H1 (cell line): ENCODE results near the gene NID2. TPM values are rescaled to one million over a fixed set of nuclear protein-coding genes. Genes with fewer than 3 reads are reported as not detected.

Source experiments
- CTCF ChIA-PET: fragments of 300-600 bp; sonication (Branson Sonifier 250); formaldehyde crosslinking; loops from one replicate; lab custom pipeline; 2021; ENCODE audit not compliant: partially characterized antibody; lab: Charles Lee
- POLR2A ChIA-PET: fragments of 300-600 bp; sonication (Branson Sonifier 250); formaldehyde crosslinking; loops from one replicate; lab custom pipeline; 2021; ENCODE audit warnings: inconsistent platforms; ENCODE audit not compliant: partially characterized antibody; lab: Charles Lee
- DNase-seq, 2 experiments: peaks; one replicate each; pipeline versions ENCODE4 v3.0.0 to v3.0.0-alpha.2; 2010 to 2022; ENCODE audit warnings: low spot score in 2 of 2, low read depth in 1 of 2, mixed read lengths in 1 of 2
- FAIRE-seq: peaks from 2 replicates; lab custom pipeline; 2011; peaks lifted over from hg19 to GRCh38; lab: Jason Lieb, UNC
- H2AFZ ChIP-seq: 2 replicates; pipeline ENCODE4 v1.8.1; 2012; ENCODE audit warnings: low read length, inconsistent platforms
- H2AK5ac ChIP-seq: 2 replicates; pipeline ENCODE4 v1.6.1; 2013; ENCODE audit warnings: low read depth, low read length
- H2BK120ac ChIP-seq: replicated peaks from 2 replicates; pipeline ENCODE3; 2013; ENCODE audit warnings: low read depth, low read length, inconsistent platforms
- H2BK12ac ChIP-seq: 2 replicates; pipeline ENCODE4 v1.6.1; 2013; ENCODE audit warnings: low read depth, low read length
- H2BK15ac ChIP-seq: 2 replicates; pipeline ENCODE4 v1.6.1; 2013; ENCODE audit warnings: low read length
- H2BK20ac ChIP-seq: 2 replicates; pipeline ENCODE4 v1.6.1; 2013; ENCODE audit warnings: low read length
- H2BK5ac ChIP-seq: 2 replicates; pipeline ENCODE4 v1.6.1; 2013; ENCODE audit warnings: low read depth, low read length
- H3K14ac ChIP-seq: 2 replicates; pipeline ENCODE4 v1.6.1; 2013; ENCODE audit warnings: inconsistent platforms; ENCODE audit not compliant: insufficient read length
- H3K18ac ChIP-seq: 2 replicates; pipeline ENCODE4 v1.6.1; 2013; ENCODE audit warnings: low read length; ENCODE audit errors: extremely low read depth
- H3K23ac ChIP-seq: 2 replicates; pipeline ENCODE4 v1.6.1; 2013; ENCODE audit warnings: inconsistent platforms; ENCODE audit not compliant: insufficient read length
- H3K23me2 ChIP-seq: 2 replicates; pipeline ENCODE4 v1.6.1; 2013; ENCODE audit warnings: low read depth, low read length
- H3K27ac ChIP-seq: 2 replicates; pipeline ENCODE4 v1.6.1; 2011; ENCODE audit warnings: low read depth, low read length, inconsistent platforms
- H3K27me3 ChIP-seq, 4 experiments: replicated peaks in 1 of 4; 1 replicate in 1 of 4; 2 replicates in 3 of 4; pipeline versions ENCODE4 v1.6.1 to v1.8.1; 2011 to 2013; ENCODE audit warnings: low read length in 3 of 4, mild to moderate bottlenecking in 3 of 4, inconsistent platforms in 2 of 4, mixed read lengths in 2 of 4, moderate library complexity in 1 of 4; ENCODE audit not compliant: control insufficient read depth in 3 of 4, insufficient read depth in 3 of 4; ENCODE audit errors: extremely low read depth in 1 of 4
- H3K36me3 ChIP-seq, 4 experiments: 2 replicates each; pipeline versions ENCODE4 v1.6.1 to v1.8.1; 2011 to 2013; ENCODE audit warnings: mild to moderate bottlenecking in 4 of 4, low read length in 3 of 4, moderate library complexity in 2 of 4, control low read depth in 1 of 4, inconsistent platforms in 1 of 4; ENCODE audit not compliant: insufficient read depth in 4 of 4, control insufficient read depth in 2 of 4
- H3K4ac ChIP-seq: replicated peaks from 2 replicates; pipeline ENCODE3; 2013; ENCODE audit warnings: low read length, low read depth, mixed read lengths, inconsistent platforms; ENCODE audit not compliant: insufficient read length
- H3K4me1 ChIP-seq, 4 experiments: replicated peaks in 1 of 4; 1 replicate in 1 of 4; 2 replicates in 3 of 4; pipeline versions ENCODE4 v1.6.1 to v1.8.1; 2011 to 2013; ENCODE audit warnings: low read length in 3 of 4, inconsistent platforms in 2 of 4, mixed read lengths in 1 of 4; ENCODE audit not compliant: insufficient read depth in 4 of 4, control insufficient read depth in 3 of 4
- H3K4me2 ChIP-seq, 2 experiments: 2 replicates each; pipeline versions ENCODE4 v1.6.1 to v1.8.1; 2011 to 2013; ENCODE audit warnings: low read depth in 2 of 2, low read length in 2 of 2, control low read depth in 1 of 2, inconsistent platforms in 1 of 2, mild to moderate bottlenecking in 1 of 2; ENCODE audit not compliant: insufficient read depth in 1 of 2
- H3K4me3 ChIP-seq, 4 experiments: fragments of 200-600, 300-600 bp in 1 of 4; sonication (generic), shearing (Covaris generic), sonication (Bioruptor Twin) in 1 of 4; 2 replicates each; pipeline versions ENCODE4 v1.5.1 to v1.8.1; 2011 to 2016; ENCODE audit warnings: low read length in 4 of 4, low read depth in 3 of 4, control low read depth in 2 of 4, inconsistent platforms in 2 of 4, mild to moderate bottlenecking in 2 of 4, mixed read lengths in 1 of 4, moderate library complexity in 1 of 4; ENCODE audit not compliant: insufficient read depth in 2 of 4; ENCODE audit errors: extremely low read depth in 1 of 4
- H3K56ac ChIP-seq: replicated peaks from 2 replicates; pipeline ENCODE3; 2013; ENCODE audit warnings: low read depth, mild to moderate bottlenecking, mixed read lengths, low read length, inconsistent platforms; ENCODE audit not compliant: insufficient read length
- H3K79me1 ChIP-seq: 2 replicates; pipeline ENCODE4 v1.6.1; 2013; ENCODE audit warnings: low read depth, low read length, control low read depth
- H3K79me2 ChIP-seq, 2 experiments: 2 replicates each; pipeline versions ENCODE4 v1.6.1 to v1.8.1; 2012 to 2013; ENCODE audit warnings: low read length in 2 of 2, mild to moderate bottlenecking in 2 of 2, inconsistent platforms in 1 of 2; ENCODE audit not compliant: insufficient read depth in 2 of 2, control insufficient read depth in 1 of 2
- H3K9ac ChIP-seq, 4 experiments: replicated peaks in 1 of 4; 1 replicate in 1 of 4; 2 replicates in 3 of 4; pipeline versions ENCODE4 v1.6.1 to v1.8.1; 2011 to 2013; ENCODE audit warnings: low read depth in 3 of 4, low read length in 3 of 4, control low read depth in 2 of 4, mild to moderate bottlenecking in 2 of 4, moderate library complexity in 2 of 4, inconsistent platforms in 1 of 4; ENCODE audit errors: extremely low read depth in 1 of 4
- H3K9me3 ChIP-seq, 2 experiments: 2 replicates each; pipeline versions ENCODE4 v1.6.1 to v1.8.1; 2012 to 2013; ENCODE audit warnings: mild to moderate bottlenecking in 2 of 2, moderate library complexity in 2 of 2, control low read depth in 1 of 2, inconsistent platforms in 1 of 2, low read depth in 1 of 2, low read length in 1 of 2, mixed read lengths in 1 of 2; ENCODE audit not compliant: insufficient read depth in 2 of 2
- H4K20me1 ChIP-seq, 2 experiments: replicated peaks in 1 of 2; 2 replicates each; pipeline versions ENCODE3 to v1.8.1; 2011 to 2013; ENCODE audit warnings: inconsistent platforms in 2 of 2, low read length in 2 of 2, mild to moderate bottlenecking in 1 of 2; ENCODE audit not compliant: insufficient read depth in 2 of 2, control insufficient read depth in 1 of 2
- H4K5ac ChIP-seq: 2 replicates; pipeline ENCODE4 v1.6.1; 2013; ENCODE audit warnings: low read length, low read depth, mixed read lengths, inconsistent platforms; ENCODE audit not compliant: insufficient read length
- H4K8ac ChIP-seq: 2 replicates; pipeline ENCODE4 v1.8.0; 2013; ENCODE audit warnings: mild to moderate bottlenecking, moderate library complexity, low read length, inconsistent platforms; ENCODE audit not compliant: insufficient read depth; ENCODE audit errors: extremely low read depth
- H4K91ac ChIP-seq: replicated peaks from 2 replicates; pipeline ENCODE3; 2013; ENCODE audit warnings: low read length, mixed read lengths, inconsistent platforms; ENCODE audit not compliant: insufficient read length
- PHF8 ChIP-seq: fragments of 200-600 bp; sonication (generic); conservative IDR thresholded peaks from 2 replicates; pipeline ENCODE4 v1.7.1; 2012; ENCODE audit warnings: low read depth, mild to moderate bottlenecking, inconsistent platforms, low read length, moderate library complexity
- WGBS, 2 experiments: shearing (Covaris generic) in 1 of 2; methylation state at CpG; one replicate each; pipeline versions ENCODE4 v1.1.6 to v1.1.7; 2013 to 2015; ENCODE audit warnings: low lambda C conversion rate in 2 of 2, mixed read lengths in 2 of 2, inconsistent platforms in 1 of 2, low coverage in 1 of 2, missing lambda C conversion rate in 1 of 2; ENCODE audit not compliant: insufficient replicate concordance in 2 of 2, insufficient coverage in 1 of 2, insufficient read length in 1 of 2; ENCODE audit errors: extremely low coverage in 1 of 2, missing lambda C conversion rate in 1 of 2; 5-methylcytosine and 5-hydroxymethylcytosine counted together
- polyA plus RNA-seq, 7 experiments: library from polyadenylated mRNA; depleted of rRNA in 3 of 7; stranded (reverse) in 5 of 7; unstranded in 2 of 7; fragments of >200 nt in 5 of 7; fragments of 200-250 nt in 2 of 7; gene quantifications; 1 replicate in 5 of 7; 2 replicates in 1 of 7; 4 replicates in 1 of 7; pipeline versions ENCODE4 v1.2.1 to v1.2.3, GENCODE V29; 2011 to 2013; ENCODE audit warnings: missing spikeins in 2 of 7, mixed read lengths in 2 of 7
- total RNA-seq: library from RNA; stranded (reverse); fragmentation: NEBNext Ultra II Directional; extraction: Animal tissue kit (Norgen Biotek cat#: 25700); gene quantifications from 2 replicates; pipeline ENCODE4 v1.2.1, GENCODE V29; 2021
- TF ChIP-seq, protein P1 (sequence below): IDR thresholded peaks from 2 replicates; pipeline ENCODE4 v1.6.1; 2012; ENCODE audit warnings: inconsistent platforms

Gene NID2
- total and polyA plus RNA-seq, 2 of the 8 experiments (the other 6 are each of a cell fraction or from before 2014, with no cell fraction given): 6.1 to 12.6 TPM

DNA sequence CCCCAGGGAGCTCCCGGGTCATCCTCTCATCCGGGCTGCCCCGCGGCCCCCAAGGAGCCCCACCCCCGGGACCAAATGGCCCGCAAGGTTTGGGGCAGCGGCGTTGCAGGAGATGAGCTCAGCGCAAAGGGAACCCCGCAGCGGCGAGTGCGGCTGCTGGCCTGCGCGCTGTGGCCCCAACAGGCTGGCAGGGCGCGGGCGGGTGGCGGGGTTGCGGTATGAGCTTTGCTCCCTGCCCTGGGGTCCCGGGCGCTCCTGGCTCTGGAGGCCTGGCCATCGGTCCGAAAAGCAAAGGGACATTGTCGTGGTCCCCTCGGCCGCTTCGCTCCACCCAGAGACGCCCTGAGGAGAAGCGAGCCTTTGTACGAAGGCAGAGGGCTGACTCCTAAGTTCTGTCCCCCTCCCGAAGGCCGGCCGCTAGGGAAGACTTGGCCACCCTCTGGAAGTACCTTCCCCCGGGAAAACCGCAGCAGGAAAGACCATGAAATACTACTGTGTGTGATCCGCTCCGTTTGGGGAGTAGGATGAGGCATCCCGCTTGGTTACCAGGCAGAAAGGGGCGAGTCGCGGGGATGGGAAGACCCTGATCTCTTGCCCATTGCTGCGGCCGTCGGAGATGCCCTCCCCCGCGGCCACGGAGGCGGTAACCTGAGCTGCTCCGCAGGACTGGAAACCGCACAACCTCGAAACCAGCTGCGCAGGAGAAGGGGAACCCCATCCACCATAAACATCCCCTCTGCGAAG is 620 bp upstream of the NID2 start:
- no peak overlapping the region for H4K5ac ChIP-seq
- no peak overlapping the region for H2AK5ac ChIP-seq
- H2BK15ac ChIP-seq: 0 out of 2 replicates have a peak overlapping the region, but pooled peaks have one; percentile 0
- ChIA-PET CTCF (interaction anchor here (0.8 to 6.2 kb wide), 13 partner anchors 12 to 102 kb away, joined by 3 to 135 read pairs (median 6); no protein-coding TSS in a partner anchor), POLR2A (interaction anchor here (0.6 to 2.5 kb wide), 9 partner anchors 12 to 429 kb away, joined by 3 to 6 read pairs (median 4); no protein-coding TSS in a partner anchor)
- H3K79me2 ChIP-seq: no peaks in the 10 kb centered on the region
- peak overlapping the region; percentile 47 to 84 (median 76) for H3K4me3 ChIP-seq
- H3K27ac ChIP-seq: no peak overlapping the region
- peak overlapping the region; percentile 76 for H2AFZ ChIP-seq
- peak overlapping the region in 3 of 4 experiments; percentile 39 to 53 (median 49); a peak in 6 of 7 replicates for H3K9ac ChIP-seq
- H4K20me1 ChIP-seq: peaks cover 0 to 2% of the 10 kb centered on the region in 2 experiments
- no peak overlapping the region for H2BK120ac ChIP-seq
- FAIRE-seq (no peak), DNase-seq (peak in 1 of 2 experiments; percentile 81)
- no peak overlapping the region for H3K14ac ChIP-seq
- peak overlapping the region; percentile 84 to 99 for H3K4me2 ChIP-seq
- H3K36me3 ChIP-seq: 0 out of 8 replicates have a peak, but pooled peaks cover 0 to under 1% (median 0%) of the 10 kb centered on the region in 4 experiments
- no peak overlapping the region for H2BK5ac ChIP-seq
- no peak overlapping the region for H3K4ac ChIP-seq
- H3K27me3 ChIP-seq: peaks cover 5 to 35% (median 30%) of the 10 kb centered on the region in 4 experiments
- no peak overlapping the region for H3K23ac ChIP-seq
- H4K8ac ChIP-seq: peak overlapping the region; percentile 71
- no peaks in the 10 kb centered on the region for H3K9me3 ChIP-seq
- 3% methylated on average over 45 of the region's 54 CpGs; no CpG with 5 or more reads in 1 of the 2 experiments for WGBS, 2 experiments
- H3K79me1 ChIP-seq: no peaks in the 10 kb centered on the region
- peaks cover 0 to 6% (median under 1%) of the 10 kb centered on the region in 4 experiments; a peak in 2 of 7 replicates for H3K4me1 ChIP-seq
- peak overlapping the region; percentile 81 for H4K91ac ChIP-seq
- no peak overlapping the region for H2BK12ac ChIP-seq
- peaks cover 19% of the 10 kb centered on the region for H3K23me2 ChIP-seq
- H3K18ac ChIP-seq: peak overlapping the region; percentile 34; the same call in 1 of the 2 replicates
- H2BK20ac ChIP-seq: no peak overlapping the region
- H3K56ac ChIP-seq: no peak overlapping the region
- TF ChIP-seq, protein P1, sequence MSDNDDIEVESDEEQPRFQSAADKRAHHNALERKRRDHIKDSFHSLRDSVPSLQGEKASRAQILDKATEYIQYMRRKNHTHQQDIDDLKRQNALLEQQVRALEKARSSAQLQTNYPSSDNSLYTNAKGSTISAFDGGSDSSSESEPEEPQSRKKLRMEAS: peak; percentile 35; the same call in 1 of the 2 replicates
- TF ChIP-seq PHF8: peak; percentile 44; the same call in 1 of the 2 replicates
